ENCODE data around the gene TRIO. TPM values are rescaled to one million over a fixed set of nuclear protein-coding genes. Genes with fewer than 3 reads are reported as not detected.
"Not testable (repeated sequence)": the region's sequence is repeated elsewhere in the genome, so short reads cannot be mapped to it uniquely, and the experiment has no call there.

TRIO gene
- total and polyA plus RNA-seq, 3 experiments from 2014 or later, result 0.89 to 4.4 (median 4.2) TPM

DNA sequence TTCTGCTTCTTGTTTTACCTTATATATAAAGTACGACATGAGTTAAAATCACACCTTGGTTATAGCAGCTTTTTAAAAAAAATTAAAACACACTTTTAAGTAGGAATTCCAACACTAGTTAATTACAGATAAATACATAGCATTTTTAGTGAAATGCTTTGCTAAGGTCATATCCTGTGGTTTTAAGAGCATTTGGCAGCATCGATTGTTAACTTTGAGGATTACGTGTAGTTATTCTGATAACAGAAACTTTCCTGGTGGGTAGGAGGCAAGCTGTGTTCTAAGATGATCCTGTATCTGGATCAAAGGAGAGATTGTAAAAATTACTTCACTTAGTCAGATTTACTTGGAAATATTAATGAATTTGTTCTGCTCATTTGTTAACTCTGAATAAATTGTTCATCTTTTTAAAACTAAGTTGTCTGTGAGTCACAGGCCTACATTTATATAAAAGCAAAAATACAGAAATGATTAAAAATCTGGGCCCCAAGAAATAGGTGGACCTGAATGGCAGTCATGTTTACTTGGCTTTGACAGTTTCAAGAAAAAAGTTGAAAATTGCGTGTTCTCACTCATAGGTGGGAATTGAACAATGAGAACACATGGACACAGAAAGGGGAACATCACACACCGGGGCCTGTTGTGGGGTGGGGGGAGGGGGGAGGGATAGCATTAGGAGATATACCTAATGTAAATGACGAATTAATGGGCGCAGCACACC, 58.3 kb downstream of the TRIO start:
- Mint-ChIP-seq H3K4me1 (no peaks in the 10 kb centered on the region), H3K4me3 (no peak overlapping the region), H3K36me3 (peaks cover 0 to 4% (median 0%) of the 10 kb centered on the region in 3 donors), H3K9me3 (peaks cover 0 to 17% (median 2%) of the 10 kb centered on the region in 5 donors), H3K27me3 (peaks cover 4 to 32% of the 10 kb centered on the region in 2 donors), H3K27ac (no peak overlapping the region)
- ChIA-PET POLR2A (no interaction called here), CTCF (no interaction called here)
- no peak for DNase-seq
- no peaks in the 10 kb centered on the region for H3K4me1 ChIP-seq (ENCODE audit: insufficient read depth, low read length)
- H3K27me3 ChIP-seq (ENCODE audit: insufficient read depth, low read length, poor library complexity, severe bottlenecking), result no peaks in the 10 kb centered on the region
- no peak overlapping the region for H3K27ac ChIP-seq (ENCODE audit: low read depth, low read length)
- H3K4me3 ChIP-seq (ENCODE audit: low read length), result no peak overlapping the region
- no peaks in the 10 kb centered on the region for H3K9me3 ChIP-seq (ENCODE audit: low read length)
- no peaks in the 10 kb centered on the region for H3K36me3 ChIP-seq (ENCODE audit: insufficient read depth, low read length)

- Mint-ChIP-seq H3K36me3 (no peaks in the 10 kb centered on the region), H3K9me3 (peaks cover 0 to 18% (median 2%) of the 10 kb centered on the region in 5 donors), H3K27me3 (peaks cover 4 to 25% of the 10 kb centered on the region in 2 donors), H3K4me3 (no peak overlapping the region), H3K27ac (no peak overlapping the region), H3K4me1 (no peaks in the 10 kb centered on the region)
- ChIA-PET CTCF (no interaction called here), POLR2A (no interaction called here)
- H3K9me3 ChIP-seq (ENCODE audit: low read length), result no peaks in the 10 kb centered on the region
- no peaks in the 10 kb centered on the region for H3K36me3 ChIP-seq (ENCODE audit: insufficient read depth, low read length)
- H3K27ac ChIP-seq (ENCODE audit: low read depth, low read length), result no peak overlapping the region
- no peak for DNase-seq
- no peaks in the 10 kb centered on the region for H3K4me1 ChIP-seq (ENCODE audit: insufficient read depth, low read length)
- no peaks in the 10 kb centered on the region for H3K27me3 ChIP-seq (ENCODE audit: insufficient read depth, low read length, poor library complexity, severe bottlenecking)
- H3K4me3 ChIP-seq (ENCODE audit: low read length), result no peak overlapping the region
Measured at GRCh38 chr5:14202462-14202861, 59.3 kb downstream of the TRIO start.

DNA sequence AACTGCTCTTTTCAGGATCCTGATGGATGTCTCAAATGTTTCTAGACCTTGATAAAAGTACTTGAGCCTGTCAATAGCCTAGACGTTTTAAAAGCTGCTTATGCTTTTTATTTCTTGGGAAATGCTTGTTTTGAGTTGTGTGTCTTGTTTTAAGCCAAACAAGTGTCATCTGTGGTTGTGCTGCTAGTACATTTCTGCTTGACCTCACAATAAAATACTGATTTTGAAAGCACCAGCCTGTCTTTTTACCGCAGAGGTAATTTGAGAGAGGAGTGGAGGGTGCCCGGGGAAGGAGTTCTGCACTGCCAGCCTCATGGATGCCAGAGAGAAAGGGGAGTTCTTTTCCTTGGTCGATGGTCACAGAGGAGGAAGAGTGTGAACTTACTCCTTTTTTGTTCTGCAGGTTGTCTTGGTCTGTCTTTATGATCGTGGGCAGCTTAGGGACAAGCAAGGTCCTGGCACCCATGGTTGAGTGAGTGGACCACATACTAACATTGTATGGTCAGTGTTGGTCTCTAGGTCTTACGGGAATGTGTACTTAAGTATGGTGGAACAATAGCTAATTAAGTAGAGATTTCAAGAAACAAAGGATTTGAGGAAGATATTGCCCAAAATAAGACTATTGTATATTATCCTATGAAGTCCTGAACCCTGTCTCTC, 61.0 kb downstream of the TRIO start:
- ChIA-PET POLR2A (no interaction called here), CTCF (no interaction called here)
- no peak for DNase-seq
- Histone ChIP-seq H3K9me3 (ENCODE audit: low read length) (no peaks in the 10 kb centered on the region), H3K27ac (ENCODE audit: low read depth, low read length) (no peak overlapping the region), H3K4me3 (ENCODE audit: low read length) (no peak overlapping the region), H3K27me3 (ENCODE audit: insufficient read depth, low read length, poor library complexity, severe bottlenecking) (no peaks in the 10 kb centered on the region), H3K4me1 (ENCODE audit: insufficient read depth, low read length) (no peaks in the 10 kb centered on the region), H3K36me3 (ENCODE audit: insufficient read depth, low read length) (no peaks in the 10 kb centered on the region)
- Mint-ChIP-seq H3K9me3 (peaks cover 0 to 28% (median 2%) of the 10 kb centered on the region in 5 donors), H3K36me3 (no peaks in the 10 kb centered on the region), H3K27me3 (peaks cover 4 to 25% of the 10 kb centered on the region in 2 donors), H3K27ac (peak overlapping the region in 1 of 8 donors; percentile 7), H3K4me3 (peak overlapping the region in 1 of 7 donors; percentile 28), H3K4me1 (no peaks in the 10 kb centered on the region)

GRCh38 chr5:14204785-14205321, 61.7 kb downstream of the TRIO start:
- peaks cover 0 to 28% (median 2%) of the 10 kb centered on the region in 5 donors for H3K9me3 Mint-ChIP-seq
- no peak for DNase-seq
- no peaks in the 10 kb centered on the region for H3K27me3 ChIP-seq (ENCODE audit: insufficient read depth, low read length, poor library complexity, severe bottlenecking)
- H3K4me1 ChIP-seq (ENCODE audit: insufficient read depth, low read length), result no peaks in the 10 kb centered on the region
- no peaks in the 10 kb centered on the region for H3K36me3 Mint-ChIP-seq
- ChIA-PET POLR2A (no interaction called here), CTCF (no interaction called here)
- H3K9me3 ChIP-seq (ENCODE audit: low read length), result no peaks in the 10 kb centered on the region
- H3K4me3 ChIP-seq (ENCODE audit: low read length), result no peak overlapping the region
- H3K27ac ChIP-seq (ENCODE audit: low read depth, low read length), result no peak overlapping the region
- H3K4me3 Mint-ChIP-seq, result peak overlapping the region in 1 of 7 donors; percentile 6
- peak overlapping the region in 1 of 8 donors; percentile 31 for H3K27ac Mint-ChIP-seq
- peaks cover 4 to 21% of the 10 kb centered on the region in 2 donors for H3K27me3 Mint-ChIP-seq
- H3K36me3 ChIP-seq (ENCODE audit: insufficient read depth, low read length), result no peaks in the 10 kb centered on the region
- H3K4me1 Mint-ChIP-seq, result no peaks in the 10 kb centered on the region

- Histone ChIP-seq H3K27ac (ENCODE audit: low read depth, low read length) (no peak overlapping the region), H3K4me1 (ENCODE audit: insufficient read depth, low read length) (no peaks in the 10 kb centered on the region)
- CTCF ChIA-PET, result no interaction called here
Measured at GRCh38 chr5:14206028-14206725, 63.0 kb downstream of the TRIO start.

DNA sequence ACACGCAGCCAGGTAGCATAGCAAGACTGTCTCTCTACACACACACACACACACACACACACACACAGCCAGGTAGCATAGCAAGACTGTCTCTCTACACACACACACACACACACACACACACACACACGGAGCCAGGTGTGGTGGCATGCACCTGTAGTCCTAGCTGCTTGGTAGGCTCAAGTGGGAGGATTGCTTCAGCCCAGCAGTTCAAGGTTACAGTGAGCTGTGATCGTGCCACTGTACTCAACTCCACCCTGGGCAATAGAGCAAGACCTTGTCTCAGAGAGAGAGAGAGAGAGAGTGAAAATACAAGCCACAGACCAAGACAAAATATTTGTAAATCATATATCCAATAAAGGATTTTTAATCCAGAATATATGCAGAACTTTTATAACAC, 64.3 kb downstream of the TRIO start:
- H3K9me3 ChIP-seq (ENCODE audit: low read length); H3K4me3 ChIP-seq (ENCODE audit: low read length); H3K27ac ChIP-seq (ENCODE audit: low read depth, low read length); H3K36me3 ChIP-seq (ENCODE audit: insufficient read depth, low read length); H3K4me3 Mint-ChIP-seq; CTCF ChIA-PET; H3K27me3 ChIP-seq (ENCODE audit: insufficient read depth, low read length, poor library complexity, severe bottlenecking); DNase-seq; H3K4me1 ChIP-seq (ENCODE audit: insufficient read depth, low read length); POLR2A ChIA-PET; H3K4me1 Mint-ChIP-seq; H3K36me3 Mint-ChIP-seq: not testable (repeated sequence)
- Mint-ChIP-seq H3K27me3 (peaks cover 4 to 19% of the 10 kb centered on the region in 2 donors), H3K27ac (peak overlapping the region in 1 of 8 donors; percentile 60), H3K9me3 (peaks cover 0 to 26% (median 0%) of the 10 kb centered on the region in 5 donors)

More at GRCh38 chr5:14206028-14206725, 63.0 kb downstream of the TRIO start:
- H3K9me3 ChIP-seq (ENCODE audit: low read length), result no peaks in the 10 kb centered on the region
- H3K36me3 ChIP-seq (ENCODE audit: insufficient read depth, low read length), result no peaks in the 10 kb centered on the region
- H3K4me3 ChIP-seq (ENCODE audit: low read length), result no peak overlapping the region
- H3K4me3 Mint-ChIP-seq, result no peak overlapping the region
- H3K4me1 Mint-ChIP-seq, result no peaks in the 10 kb centered on the region
- no peaks in the 10 kb centered on the region for H3K36me3 Mint-ChIP-seq
- DNase-seq, result no peak
- no peaks in the 10 kb centered on the region for H3K27me3 ChIP-seq (ENCODE audit: insufficient read depth, low read length, poor library complexity, severe bottlenecking)
- POLR2A ChIA-PET, result no interaction called here
- no peak overlapping the region for H3K27ac Mint-ChIP-seq
- H3K27me3 Mint-ChIP-seq, result peaks cover 4 to 17% of the 10 kb centered on the region in 2 donors
- H3K9me3 Mint-ChIP-seq, result peaks cover 0 to 35% (median 0%) of the 10 kb centered on the region in 5 donors

- ChIA-PET POLR2A (no interaction called here), CTCF (no interaction called here)
- Mint-ChIP-seq H3K9me3 (peaks cover 0 to 24% (median 0%) of the 10 kb centered on the region in 5 donors), H3K27me3 (peaks cover 4 to 21% of the 10 kb centered on the region in 2 donors), H3K4me1 (no peaks in the 10 kb centered on the region), H3K36me3 (no peaks in the 10 kb centered on the region), H3K4me3 (no peak overlapping the region), H3K27ac (no peak overlapping the region)
- no peaks in the 10 kb centered on the region for H3K4me1 ChIP-seq (ENCODE audit: insufficient read depth, low read length)
- no peaks in the 10 kb centered on the region for H3K27me3 ChIP-seq (ENCODE audit: insufficient read depth, low read length, poor library complexity, severe bottlenecking)
- H3K4me3 ChIP-seq (ENCODE audit: low read length), result no peak overlapping the region
- DNase-seq, result no peak
- H3K9me3 ChIP-seq (ENCODE audit: low read length), result no peaks in the 10 kb centered on the region
- no peak overlapping the region for H3K27ac ChIP-seq (ENCODE audit: low read depth, low read length)
- no peaks in the 10 kb centered on the region for H3K36me3 ChIP-seq (ENCODE audit: insufficient read depth, low read length)
Measured at GRCh38 chr5:14208071-14209021, 65.2 kb downstream of the TRIO start.

Data from CD8-positive, alpha-beta memory T cell (primary cell).